ENCODE data around the gene ALKBH5.

The ALKBH5 gene

DNA sequence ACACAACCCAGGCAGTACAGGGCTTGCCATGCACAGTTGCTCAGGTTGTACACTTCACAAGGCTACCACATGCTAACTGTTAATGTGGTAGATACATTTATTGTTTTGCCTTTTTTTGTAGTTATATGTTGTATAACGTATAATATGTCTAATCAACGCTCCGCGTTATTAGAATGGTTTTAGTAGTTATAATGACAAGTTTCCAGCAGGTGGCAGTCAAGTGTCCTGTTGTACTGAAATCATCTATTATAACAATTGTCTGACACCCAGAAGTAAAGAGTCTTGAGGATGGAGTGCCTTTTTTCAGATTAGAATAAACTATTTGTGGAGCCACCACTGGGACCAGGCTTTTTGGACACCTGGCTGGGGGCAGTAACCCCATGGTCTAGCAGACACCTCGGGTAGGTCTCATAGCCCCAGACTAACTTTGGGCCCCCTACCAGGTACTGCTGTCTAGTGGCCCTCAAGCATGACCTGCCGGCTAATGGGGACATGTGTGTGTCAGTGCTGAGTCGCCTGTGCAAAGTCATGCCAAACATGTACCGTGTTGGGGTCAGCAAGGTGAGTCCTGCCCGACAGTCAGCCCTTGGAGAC, 42.3 kb upstream of the ALKBH5 start:
- no peak for TF ChIP-seq EZH2phosphoT487 (IDR thresholded peaks at IDR 0.05; ENCODE audit: borderline replicate concordance, low read length)
- TF ChIP-seq, protein P1, sequence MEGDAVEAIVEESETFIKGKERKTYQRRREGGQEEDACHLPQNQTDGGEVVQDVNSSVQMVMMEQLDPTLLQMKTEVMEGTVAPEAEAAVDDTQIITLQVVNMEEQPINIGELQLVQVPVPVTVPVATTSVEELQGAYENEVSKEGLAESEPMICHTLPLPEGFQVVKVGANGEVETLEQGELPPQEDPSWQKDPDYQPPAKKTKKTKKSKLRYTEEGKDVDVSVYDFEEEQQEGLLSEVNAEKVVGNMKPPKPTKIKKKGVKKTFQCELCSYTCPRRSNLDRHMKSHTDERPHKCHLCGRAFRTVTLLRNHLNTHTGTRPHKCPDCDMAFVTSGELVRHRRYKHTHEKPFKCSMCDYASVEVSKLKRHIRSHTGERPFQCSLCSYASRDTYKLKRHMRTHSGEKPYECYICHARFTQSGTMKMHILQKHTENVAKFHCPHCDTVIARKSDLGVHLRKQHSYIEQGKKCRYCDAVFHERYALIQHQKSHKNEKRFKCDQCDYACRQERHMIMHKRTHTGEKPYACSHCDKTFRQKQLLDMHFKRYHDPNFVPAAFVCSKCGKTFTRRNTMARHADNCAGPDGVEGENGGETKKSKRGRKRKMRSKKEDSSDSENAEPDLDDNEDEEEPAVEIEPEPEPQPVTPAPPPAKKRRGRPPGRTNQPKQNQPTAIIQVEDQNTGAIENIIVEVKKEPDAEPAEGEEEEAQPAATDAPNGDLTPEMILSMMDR (IDR thresholded peaks at IDR 0.05; ENCODE audit: low read depth, low read length, poor library complexity, severe bottlenecking) = peak; percentile 68
- Histone ChIP-seq H3K27me3 (ENCODE audit: control insufficient read depth, low read length) (no peaks in the 10 kb centered on the region), H3K36me3 (ENCODE audit: control insufficient read depth, low read length) (no peaks in the 10 kb centered on the region), H3K9me2 (replicated peaks; ENCODE audit: control insufficient read depth, low read length) (no peaks in the 10 kb centered on the region), H3K79me2 (ENCODE audit: control insufficient read depth, low read length) (no peaks in the 10 kb centered on the region), H4K20me1 (ENCODE audit: control insufficient read depth, insufficient read depth, low read depth, low read length) (no peaks in the 10 kb centered on the region), H3K4me3 (ENCODE audit: low read length) (no peak overlapping the region), H3K4me1 (ENCODE audit: control insufficient read depth, low read length) (no peaks in the 10 kb centered on the region), H3K27ac (ENCODE audit: low read depth, low read length) (no peak overlapping the region), H3K4me2 (ENCODE audit: low read length) (no peak overlapping the region), H3F3A (ENCODE audit: control insufficient read depth, insufficient read depth) (no peaks in the 10 kb centered on the region), H3K9me3 (ENCODE audit: control insufficient read depth, insufficient read depth, low read length) (no peaks in the 10 kb centered on the region)

DNA sequence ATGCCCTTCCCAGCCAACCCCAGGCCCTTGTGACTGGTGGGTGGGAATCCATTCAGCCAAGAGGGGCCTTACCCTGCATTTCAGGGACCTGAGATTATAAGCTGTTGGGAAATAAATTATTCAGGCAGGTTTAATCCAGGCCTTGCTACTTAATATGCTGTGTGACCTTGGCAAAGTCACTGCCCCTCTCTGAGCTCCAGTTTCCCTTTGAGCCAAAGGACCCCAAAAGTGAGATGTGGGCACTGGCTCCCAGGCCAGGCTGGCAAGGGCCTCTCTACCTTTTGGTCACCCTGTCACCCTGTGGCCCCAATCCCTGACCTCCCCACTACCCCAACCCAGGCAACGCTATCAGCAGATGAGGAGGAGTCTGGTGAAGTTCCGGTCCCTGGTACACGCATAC, 41.2 kb upstream of the ALKBH5 start:
- no peaks in the 10 kb centered on the region for H3K27me3 ChIP-seq (ENCODE audit: control insufficient read depth, low read length)
- H3K9me2 ChIP-seq (replicated peaks; ENCODE audit: control insufficient read depth, low read length) = no peaks in the 10 kb centered on the region
- no peak overlapping the region for H3K4me2 ChIP-seq (ENCODE audit: low read length)
- H3K36me3 ChIP-seq (ENCODE audit: control insufficient read depth, low read length) = no peaks in the 10 kb centered on the region
- H3F3A ChIP-seq (ENCODE audit: control insufficient read depth, insufficient read depth) = no peaks in the 10 kb centered on the region
- H3K4me1 ChIP-seq (ENCODE audit: control insufficient read depth, low read length) = no peaks in the 10 kb centered on the region
- no peak overlapping the region for H3K27ac ChIP-seq (ENCODE audit: low read depth, low read length)
- no peak overlapping the region for H3K4me3 ChIP-seq (ENCODE audit: low read length)
- no peaks in the 10 kb centered on the region for H3K79me2 ChIP-seq (ENCODE audit: control insufficient read depth, low read length)
- TF ChIP-seq, protein P1 (IDR thresholded peaks at IDR 0.05; ENCODE audit: low read depth, low read length, poor library complexity, severe bottlenecking) = no peak
- no peak for TF ChIP-seq EZH2phosphoT487 (IDR thresholded peaks at IDR 0.05; ENCODE audit: borderline replicate concordance, low read length)
- H4K20me1 ChIP-seq (ENCODE audit: control insufficient read depth, insufficient read depth, low read depth, low read length) = no peaks in the 10 kb centered on the region
- H3K9me3 ChIP-seq (ENCODE audit: control insufficient read depth, insufficient read depth, low read length) = no peaks in the 10 kb centered on the region

DNA sequence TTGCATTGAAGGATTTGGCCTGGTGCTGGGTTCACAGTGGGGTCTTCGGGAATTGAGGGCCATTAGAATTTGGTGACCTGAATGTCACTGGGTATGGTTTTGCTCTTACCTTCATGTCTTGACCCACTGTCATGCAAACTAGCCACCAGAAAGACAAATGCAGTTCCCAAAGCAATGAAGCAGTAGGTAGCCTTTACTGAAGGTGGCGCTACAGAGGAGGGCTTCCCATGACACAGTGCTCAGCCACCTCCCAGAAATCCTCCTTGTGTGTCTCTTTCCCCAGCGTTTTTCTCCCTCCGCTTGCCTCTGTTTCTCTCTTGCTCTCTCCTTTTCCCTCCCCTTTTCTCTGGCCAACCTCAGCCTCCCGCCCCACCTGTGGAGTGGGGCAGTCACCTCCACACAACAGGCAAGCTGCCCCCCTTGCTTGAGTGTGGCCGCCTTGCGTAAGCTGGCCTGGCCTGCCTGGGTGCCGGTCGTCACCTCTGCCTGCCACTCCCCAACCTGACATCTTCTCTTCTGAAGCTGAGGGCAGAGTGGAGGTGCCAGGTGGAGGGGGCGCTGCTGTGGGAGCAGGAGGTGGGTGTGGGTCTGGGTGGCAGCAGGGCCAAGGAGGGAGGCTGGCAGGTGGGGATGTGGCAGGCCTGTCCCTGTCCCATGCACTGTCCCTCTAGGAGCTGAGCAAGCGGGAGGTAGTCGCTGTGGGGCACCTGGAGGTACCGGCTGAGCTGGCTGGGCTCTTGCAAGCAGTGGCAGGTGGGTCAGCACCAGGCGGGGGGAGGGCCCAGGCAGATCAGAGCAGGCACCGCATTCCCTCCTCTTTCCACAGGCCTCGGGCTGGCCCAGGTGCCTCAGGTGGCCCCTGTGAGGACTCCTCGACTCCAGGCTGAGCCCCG, 40.3 kb upstream of the ALKBH5 start:
- H3F3A ChIP-seq (ENCODE audit: control insufficient read depth, insufficient read depth) = no peaks in the 10 kb centered on the region
- H3K27me3 ChIP-seq (ENCODE audit: control insufficient read depth, low read length) = no peaks in the 10 kb centered on the region
- H3K27ac ChIP-seq (ENCODE audit: low read depth, low read length) = no peak overlapping the region
- TF ChIP-seq, protein P1 (IDR thresholded peaks at IDR 0.05; ENCODE audit: low read depth, low read length, poor library complexity, severe bottlenecking) = peak; percentile 56
- no peak for TF ChIP-seq EZH2phosphoT487 (IDR thresholded peaks at IDR 0.05; ENCODE audit: borderline replicate concordance, low read length)
- no peaks in the 10 kb centered on the region for H3K9me2 ChIP-seq (replicated peaks; ENCODE audit: control insufficient read depth, low read length)
- no peaks in the 10 kb centered on the region for H3K9me3 ChIP-seq (ENCODE audit: control insufficient read depth, insufficient read depth, low read length)
- no peaks in the 10 kb centered on the region for H4K20me1 ChIP-seq (ENCODE audit: control insufficient read depth, insufficient read depth, low read depth, low read length)
- H3K79me2 ChIP-seq (ENCODE audit: control insufficient read depth, low read length) = no peaks in the 10 kb centered on the region
- H3K4me3 ChIP-seq (ENCODE audit: low read length) = no peak overlapping the region
- no peaks in the 10 kb centered on the region for H3K36me3 ChIP-seq (ENCODE audit: control insufficient read depth, low read length)
- H3K4me2 ChIP-seq (ENCODE audit: low read length) = no peak overlapping the region
- H3K4me1 ChIP-seq (ENCODE audit: control insufficient read depth, low read length) = no peaks in the 10 kb centered on the region
